Testis (tissue), 3 donors: ENCODE results near the gene RDH12. TPM values are rescaled to one million over a fixed set of nuclear protein-coding genes. Genes with fewer than 3 reads are reported as not detected.

Experiments
- DNase-seq: peaks from one replicate; pipeline ENCODE4 v3.0.0-alpha.2; 2019
- H3K27ac ChIP-seq, 2 donors: fragments of 200-600 bp; sonication (generic); one replicate each; pipeline ENCODE4 v1.5.1; 2019
- H3K27me3 ChIP-seq: fragments of 200-600 bp; sonication (generic); one replicate; pipeline ENCODE4 v1.5.1; 2019
- H3K36me3 ChIP-seq: fragments of 200-600 bp; sonication (generic); one replicate; pipeline ENCODE4 v1.5.1; 2017; ENCODE audit warnings: low read depth; ENCODE audit errors: missing control alignments
- H3K4me1 ChIP-seq: fragments of 200-600 bp; sonication (generic); one replicate; pipeline ENCODE4 v1.5.1; 2019
- H3K4me3 ChIP-seq, 2 donors: fragments of 200-600 bp; sonication (generic); one replicate each; pipeline ENCODE4 v1.5.1; 2017 to 2019
- H3K9me3 ChIP-seq: fragments of 200-600 bp; sonication (generic); one replicate; pipeline ENCODE4 v1.5.1; 2017
- POLR2A ChIP-seq: fragments of 450-650 bp; IDR thresholded peaks from one replicate; pipeline ENCODE4 v1.6.1; 2017; ENCODE audit warnings: antibody characterized with exemption, mild to moderate bottlenecking, moderate library complexity
- WGBS, 2 donors: methylation state at CpG; one replicate each; pipeline ENCODE4 v1.1.5; 2018; 5-methylcytosine and 5-hydroxymethylcytosine counted together
- intact Hi-C: fragments of 100-400 bp; cut with DNase I; formaldehyde crosslinking; loops from one replicate; pipeline ENCODE4 v1.15.1; 2023; ENCODE audit warnings: low total_unique reads
- polyA plus RNA-seq: library from polyadenylated mRNA; stranded (reverse); fragments of 350-450 nt; fragmentation: Illumina TruSeq; extraction: RNeasy Lipid Tissue Mini Kit (QIAGEN cat#74804); gene quantifications from one replicate; pipeline ENCODE4 v1.2.3, GENCODE V29; 2014; ENCODE audit warnings: low read depth, low replicate concordance; ENCODE audit not compliant: insufficient read depth
- total RNA-seq, 2 donors: library from RNA; depleted of rRNA; stranded (reverse); fragments of >200 nt; gene quantifications; one replicate each; pipeline ENCODE4 v1.2.3, GENCODE V29; 2016
- TF ChIP-seq, protein P1 (sequence below), 3 experiments: fragments of 450-650 bp in 2 of 3; fragments of 200-600 bp in 1 of 3; sonication (generic) in 1 of 3; IDR thresholded peaks; one replicate each; pipeline ENCODE4 v1.5.1; 2016 to 2019; ENCODE audit warnings: antibody characterized with exemption in 3 of 3, mild to moderate bottlenecking in 2 of 3, moderate library complexity in 1 of 3

The RDH12 gene
- total and polyA plus RNA-seq, 3 donors from 2014 or later = 0.37 to 0.63 (median 0.40) TPM

- intact Hi-C loops = no loop called here
Measured at GRCh38 chr14:67749341-67750084, 47.8 kb downstream of the RDH12 start.

DNA sequence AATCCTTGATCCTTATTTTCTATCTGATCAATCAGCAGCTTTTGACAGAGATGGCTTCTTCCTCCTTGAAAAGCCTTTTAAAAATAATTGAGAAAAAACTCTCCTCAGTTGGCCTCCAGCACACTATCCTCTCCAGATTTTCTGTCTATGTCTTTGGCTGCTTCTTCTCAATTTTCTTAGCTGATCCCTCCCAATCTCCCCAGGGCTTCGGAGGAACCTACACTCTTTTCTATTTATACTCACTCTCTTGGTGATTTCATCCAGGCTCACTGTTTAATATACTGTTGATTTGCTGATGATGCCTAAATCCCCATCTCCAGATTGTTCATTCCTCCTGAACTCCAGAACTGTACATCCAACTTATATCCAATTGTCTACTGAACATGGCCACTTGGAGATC, 54.8 kb downstream of the RDH12 start:
- Histone ChIP-seq H3K4me1 (no peaks in the 10 kb centered on the region), H3K4me3 (no peak overlapping the region), H3K9me3 (no peaks in the 10 kb centered on the region), H3K36me3 (no peaks in the 10 kb centered on the region), H3K27ac (no peak overlapping the region), H3K27me3 (no peaks in the 10 kb centered on the region)
- DNase-seq = no peak
- WGBS, 2 donors = 85 to 95% methylated on average over 1 of the region's 1 CpG
- intact Hi-C loops = no loop called here
- TF ChIP-seq POLR2A = no peak
- TF ChIP-seq, protein P1, sequence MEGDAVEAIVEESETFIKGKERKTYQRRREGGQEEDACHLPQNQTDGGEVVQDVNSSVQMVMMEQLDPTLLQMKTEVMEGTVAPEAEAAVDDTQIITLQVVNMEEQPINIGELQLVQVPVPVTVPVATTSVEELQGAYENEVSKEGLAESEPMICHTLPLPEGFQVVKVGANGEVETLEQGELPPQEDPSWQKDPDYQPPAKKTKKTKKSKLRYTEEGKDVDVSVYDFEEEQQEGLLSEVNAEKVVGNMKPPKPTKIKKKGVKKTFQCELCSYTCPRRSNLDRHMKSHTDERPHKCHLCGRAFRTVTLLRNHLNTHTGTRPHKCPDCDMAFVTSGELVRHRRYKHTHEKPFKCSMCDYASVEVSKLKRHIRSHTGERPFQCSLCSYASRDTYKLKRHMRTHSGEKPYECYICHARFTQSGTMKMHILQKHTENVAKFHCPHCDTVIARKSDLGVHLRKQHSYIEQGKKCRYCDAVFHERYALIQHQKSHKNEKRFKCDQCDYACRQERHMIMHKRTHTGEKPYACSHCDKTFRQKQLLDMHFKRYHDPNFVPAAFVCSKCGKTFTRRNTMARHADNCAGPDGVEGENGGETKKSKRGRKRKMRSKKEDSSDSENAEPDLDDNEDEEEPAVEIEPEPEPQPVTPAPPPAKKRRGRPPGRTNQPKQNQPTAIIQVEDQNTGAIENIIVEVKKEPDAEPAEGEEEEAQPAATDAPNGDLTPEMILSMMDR (IDR thresholded peaks at IDR 0.05) = no peak

More at GRCh38 chr14:67749341-67750084, 47.8 kb downstream of the RDH12 start:
- no peak for DNase-seq
- H3K4me3 ChIP-seq = no peak overlapping the region
- H3K27ac ChIP-seq = no peak overlapping the region
- no peaks in the 10 kb centered on the region for H3K27me3 ChIP-seq
- TF ChIP-seq POLR2A = no peak
- TF ChIP-seq, protein P1 (IDR thresholded peaks at IDR 0.05) = no peak
- H3K36me3 ChIP-seq = no peaks in the 10 kb centered on the region
- WGBS, 2 donors = 83 to 87% methylated on average over 6 of the region's 6 CpGs
- no peaks in the 10 kb centered on the region for H3K9me3 ChIP-seq
- H3K4me1 ChIP-seq = no peaks in the 10 kb centered on the region

- Histone ChIP-seq H3K27ac (no peak overlapping the region), H3K27me3 (no peaks in the 10 kb centered on the region), H3K4me3 (no peak overlapping the region), H3K36me3 (no peaks in the 10 kb centered on the region), H3K4me1 (no peaks in the 10 kb centered on the region), H3K9me3 (no peaks in the 10 kb centered on the region)
- DNase-seq = no peak
- intact Hi-C loops = no loop called here
- TF ChIP-seq, protein P1 (IDR thresholded peaks at IDR 0.05) = no peak
- no peak for TF ChIP-seq POLR2A
- 86 to 91% methylated on average over 3 of the region's 3 CpGs for WGBS, 2 donors
Measured at GRCh38 chr14:67757175-67757574, 55.5 kb downstream of the RDH12 start.

- intact Hi-C loops = no loop called here
- no peak for DNase-seq
- Histone ChIP-seq H3K27me3 (no peaks in the 10 kb centered on the region), H3K27ac (no peak overlapping the region), H3K4me1 (no peaks in the 10 kb centered on the region), H3K36me3 (no peaks in the 10 kb centered on the region), H3K4me3 (no peak overlapping the region), H3K9me3 (no peaks in the 10 kb centered on the region)
- TF ChIP-seq, protein P1 (IDR thresholded peaks at IDR 0.05) = no peak
- TF ChIP-seq POLR2A = no peak
- 88 to 90% methylated on average over 2 of the region's 2 CpGs for WGBS, 2 donors
Measured at GRCh38 chr14:67759916-67760315, 58.2 kb downstream of the RDH12 start.

GRCh38 chr14:67762051-67762450, 60.4 kb downstream of the RDH12 start:
- Histone ChIP-seq H3K27ac (no peak overlapping the region), H3K27me3 (no peaks in the 10 kb centered on the region), H3K4me1 (no peaks in the 10 kb centered on the region), H3K9me3 (no peaks in the 10 kb centered on the region), H3K4me3 (no peak overlapping the region), H3K36me3 (no peaks in the 10 kb centered on the region)
- TF ChIP-seq, protein P1 (IDR thresholded peaks at IDR 0.05) = no peak
- TF ChIP-seq POLR2A = no peak
- intact Hi-C loops = no loop called here
- no peak for DNase-seq
- WGBS, 2 donors = 80 to 98% methylated on average over 5 of the region's 5 CpGs
